Measurements from ENCODE around the gene IL37.
"Not testable (repeated sequence)": the region's sequence is repeated elsewhere in the genome, so short reads cannot be mapped to it uniquely, and the experiment has no call there.

The IL37 gene

DNA sequence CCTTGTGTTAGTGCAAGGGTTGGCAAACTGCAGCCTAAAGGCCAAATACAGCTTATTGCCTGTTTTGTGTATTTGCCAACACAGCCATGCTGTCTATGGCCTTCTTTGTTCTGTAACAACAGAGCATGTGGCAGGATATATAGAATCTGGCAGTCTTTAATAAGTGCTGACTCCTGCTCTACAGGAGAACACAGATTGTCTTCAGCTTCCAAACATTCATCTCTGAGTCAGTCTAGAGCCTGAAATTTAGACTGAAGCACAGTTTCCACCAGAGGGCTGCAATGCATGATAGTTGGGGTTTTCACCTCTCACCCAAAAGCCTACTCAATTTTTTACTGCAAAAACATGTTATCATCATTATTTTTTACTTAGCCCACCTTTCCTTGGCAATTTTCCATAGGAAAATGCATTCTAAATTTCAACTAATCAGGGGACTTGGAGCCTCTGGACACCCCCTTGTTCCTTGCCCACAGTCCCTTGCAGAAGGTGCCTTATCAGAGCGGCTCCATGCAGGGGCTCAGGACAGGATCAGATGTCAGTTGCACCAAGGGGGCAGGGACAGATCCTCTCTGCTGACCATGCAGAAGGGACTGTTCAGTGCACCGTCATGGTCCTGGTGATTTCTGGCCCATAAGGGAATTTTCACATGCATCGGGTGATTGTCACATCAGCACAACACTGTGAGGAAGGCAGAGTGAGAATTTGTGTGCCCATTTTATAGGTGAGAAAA, 12.4 kb downstream of the IL37 start:
- DNase-seq = no peak

DNA sequence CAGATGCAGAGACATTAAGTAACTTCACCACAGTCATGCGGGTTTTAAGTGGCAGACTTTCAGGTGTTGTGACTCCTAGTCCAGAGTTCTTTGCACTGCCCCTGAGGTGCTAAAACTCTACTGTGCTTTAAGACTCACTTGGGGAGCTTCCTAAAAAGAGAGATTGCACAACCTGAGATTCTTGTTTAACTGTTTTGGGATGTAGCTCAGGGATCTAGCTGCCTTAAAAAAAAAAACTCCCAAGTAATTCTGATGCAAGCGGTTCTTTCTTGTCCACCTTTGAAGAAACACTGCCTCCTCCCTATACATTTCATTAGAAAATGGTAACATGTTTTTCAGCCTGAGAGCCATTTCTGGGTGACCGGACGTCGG, 13.0 kb downstream of the IL37 start:
- no peak for DNase-seq

DNA sequence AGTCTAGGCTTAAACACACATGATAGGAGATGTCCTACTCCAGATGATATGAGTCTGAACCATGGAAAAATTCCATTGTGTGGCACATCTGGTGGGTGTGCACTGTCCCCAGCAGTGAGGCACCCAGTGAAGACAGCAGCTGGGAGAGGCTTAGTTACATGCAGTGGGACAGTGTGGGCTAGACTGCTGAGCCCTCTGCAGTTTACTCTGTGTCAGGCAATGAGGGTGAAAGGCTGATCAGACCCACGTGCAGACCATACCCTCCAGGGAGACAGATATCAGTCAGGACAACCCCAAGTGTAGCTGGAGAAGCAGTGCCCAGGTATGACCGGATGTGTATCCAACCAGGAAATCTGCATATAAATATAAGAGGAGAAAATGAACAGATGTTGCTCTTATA, 13.4 kb downstream of the IL37 start:
- DNase-seq = no peak

DNA sequence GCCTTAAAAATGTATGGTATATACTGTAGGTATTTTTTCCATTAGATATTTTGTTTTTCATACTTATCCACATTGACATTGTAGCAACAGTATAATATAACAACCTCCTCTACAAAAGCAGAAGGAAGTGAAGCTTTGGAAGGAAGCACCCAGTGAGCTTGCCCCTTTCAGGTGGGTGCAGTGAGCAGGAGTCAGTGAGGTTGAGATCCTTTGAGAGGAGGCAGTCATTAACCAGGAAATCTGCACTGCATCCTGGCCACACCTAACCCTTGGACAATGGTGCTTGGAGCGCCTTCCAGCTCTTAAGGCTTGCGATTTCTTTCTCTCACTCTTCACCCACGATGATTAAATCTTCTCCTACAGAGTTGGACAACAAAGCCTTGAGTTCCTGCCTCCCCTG, 13.9 kb downstream of the IL37 start:
- DNase-seq = no peak

DNA sequence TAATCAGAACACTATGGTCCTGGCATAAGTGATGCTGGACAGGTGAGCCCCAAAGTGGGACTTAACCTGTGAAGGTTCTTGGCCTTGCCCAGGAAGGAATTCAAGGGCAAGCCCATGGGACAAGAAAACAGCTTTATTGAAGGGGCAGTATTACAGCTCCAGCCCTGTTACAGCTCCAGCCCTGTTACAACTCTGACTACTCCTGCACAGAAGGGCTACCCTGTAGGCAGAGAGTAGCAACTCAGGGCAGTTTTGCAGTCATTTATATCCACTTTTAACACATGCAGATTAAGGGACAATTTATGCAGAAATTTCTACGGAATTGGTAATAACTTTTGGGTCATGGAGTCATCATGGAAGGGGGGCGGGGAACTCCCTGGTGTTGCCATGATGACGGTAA, 15.7 kb downstream of the IL37 start:
- no peak for DNase-seq

DNA sequence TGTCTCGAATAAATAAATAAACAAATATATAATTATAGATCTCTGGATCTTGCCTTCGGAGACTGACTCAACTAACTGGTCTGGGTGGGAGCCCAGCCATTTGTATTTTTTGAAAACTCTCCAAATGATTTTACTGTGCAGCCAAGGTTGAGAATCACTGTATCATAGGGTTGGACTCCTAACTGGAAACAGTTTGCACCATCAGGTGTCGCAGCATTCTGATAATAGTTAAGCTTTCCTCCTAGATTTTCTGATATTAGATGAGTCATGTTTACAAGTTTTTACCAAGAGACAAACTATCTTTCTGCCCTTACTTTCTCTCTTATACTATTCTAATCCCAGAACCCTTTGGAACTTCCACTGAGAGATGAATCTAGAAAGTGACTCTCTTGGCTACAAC, 16.8 kb downstream of the IL37 start:
- no peak for DNase-seq

DNA sequence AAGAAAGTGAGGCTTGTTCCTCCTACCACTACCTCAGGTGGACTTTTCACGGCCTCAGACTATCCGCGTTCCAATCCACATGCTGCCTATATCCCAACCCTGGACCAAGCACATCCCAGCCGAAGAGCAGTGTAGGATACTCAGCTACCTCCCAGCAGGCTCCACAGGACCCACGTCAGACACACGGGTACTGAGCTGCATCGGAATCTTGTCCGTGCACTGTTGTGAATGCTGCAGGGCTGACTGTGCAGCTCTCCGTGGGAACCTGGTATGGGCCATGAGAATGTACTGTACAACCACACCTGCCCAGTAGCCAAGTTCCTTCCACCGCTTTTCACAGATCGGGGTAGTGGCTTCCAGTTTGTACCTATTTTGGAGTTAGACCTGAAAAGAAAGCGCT, 22.3 kb downstream of the IL37 start:
- no peak for DNase-seq

DNA sequence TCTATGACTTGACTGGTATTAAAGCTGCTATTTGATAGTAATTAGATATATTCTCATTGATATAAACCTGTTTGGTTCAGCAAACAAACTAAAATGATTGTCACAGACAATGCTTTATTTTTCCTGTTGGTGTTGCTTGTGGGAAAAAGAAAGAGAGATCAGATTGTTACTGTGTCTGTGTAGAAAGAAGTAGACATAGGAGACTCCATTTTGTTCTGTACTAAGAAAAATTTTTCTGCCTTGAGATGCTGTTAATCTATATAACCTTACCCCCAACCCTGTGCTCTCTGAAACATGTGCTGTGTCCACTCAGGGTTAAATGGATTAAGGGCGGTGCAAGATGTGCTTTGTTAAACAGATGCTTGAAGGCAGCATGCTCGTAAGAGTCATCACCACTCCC, 23.2 kb downstream of the IL37 start:
- not testable (repeated sequence) for DNase-seq

DNA sequence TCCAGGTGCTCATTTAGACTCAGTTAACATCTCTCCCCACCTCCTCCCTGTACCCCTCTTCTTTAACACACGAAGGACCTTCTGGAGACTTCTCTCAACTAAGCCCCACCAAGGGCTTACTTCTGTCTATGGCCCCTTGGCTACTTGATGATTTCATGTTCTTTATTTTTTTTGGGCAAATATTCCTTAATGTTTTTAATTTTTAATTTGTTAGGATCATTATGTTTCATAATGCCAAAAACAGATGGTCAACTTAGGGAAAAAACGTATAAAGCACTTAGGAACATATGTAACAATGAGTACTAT, 25.9 kb downstream of the IL37 start:
- no peak for DNase-seq

DNA sequence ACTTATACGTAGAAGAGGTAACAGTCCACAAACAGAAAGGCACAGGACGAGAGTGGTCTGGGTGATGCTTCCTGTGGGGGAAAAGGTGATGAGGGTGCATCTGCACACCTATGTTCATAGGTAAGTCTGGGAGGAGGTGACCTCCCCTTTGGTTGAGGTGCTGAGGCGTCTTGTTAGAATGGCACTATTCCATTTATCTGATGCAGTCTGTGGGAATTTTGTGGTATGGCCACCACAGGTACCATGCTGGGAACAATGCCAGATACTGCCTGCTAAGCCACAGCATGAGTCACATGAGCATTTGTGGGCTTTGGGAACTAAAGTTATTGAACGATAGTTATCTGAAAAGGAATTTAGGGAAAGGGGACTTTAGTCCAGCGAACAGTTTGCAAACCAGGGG, 27.9 kb downstream of the IL37 start:
- DNase-seq = peak; percentile 42

DNA sequence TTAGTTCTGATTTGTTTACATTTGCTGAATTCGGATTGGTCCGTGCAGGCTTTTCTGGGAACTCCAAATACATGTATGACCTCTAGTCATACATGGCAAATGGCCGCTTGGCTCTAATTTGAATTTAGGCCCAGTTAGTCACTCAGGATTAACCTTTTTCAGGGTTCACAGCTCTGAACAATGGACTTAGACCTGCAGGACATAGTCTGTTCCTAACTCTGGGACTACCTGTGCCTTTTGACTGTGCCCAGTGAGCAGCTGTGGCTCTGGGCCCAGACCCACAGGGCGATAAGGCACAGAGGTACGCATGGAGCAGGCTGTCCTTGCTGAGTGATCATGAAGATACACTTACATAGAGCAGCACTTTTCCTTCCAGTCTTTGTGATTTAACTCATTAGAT, 28.5 kb downstream of the IL37 start:
- no peak for DNase-seq

DNA sequence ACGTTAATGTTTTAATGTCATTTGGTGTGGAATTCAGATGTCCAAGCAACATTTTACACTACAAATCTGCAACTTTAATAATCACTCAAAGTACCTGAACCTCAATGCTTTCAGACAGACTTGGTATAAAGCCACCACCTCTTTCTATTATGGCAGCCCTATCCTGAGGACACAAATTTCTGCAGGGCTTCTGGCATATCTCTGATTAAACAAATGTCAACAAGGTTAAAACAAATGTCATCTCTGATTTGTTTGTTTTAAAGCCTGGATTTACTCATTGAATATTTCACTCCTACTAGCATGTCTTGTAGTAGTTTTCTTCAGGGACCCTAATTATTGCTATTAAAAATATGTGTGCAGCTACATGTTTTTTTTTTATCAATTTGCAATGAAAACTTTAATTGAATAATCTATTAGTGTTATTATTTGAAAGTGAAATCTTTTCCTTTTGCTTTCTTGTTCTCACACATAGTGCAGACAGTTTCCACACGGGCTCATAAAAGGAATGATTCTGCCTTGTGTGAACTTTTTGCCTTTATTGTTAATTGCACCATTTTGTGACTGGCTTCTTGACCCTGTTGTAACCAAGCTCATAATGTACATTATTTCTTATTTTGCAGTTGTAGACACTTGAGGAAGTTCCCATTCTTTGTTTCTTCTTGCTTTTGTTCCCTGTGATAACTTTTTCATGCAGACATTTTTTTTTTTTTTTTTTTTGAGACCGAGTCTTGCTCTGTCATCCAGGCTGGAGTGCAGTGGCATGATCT, 30.1 kb downstream of the IL37 start:
- no peak for DNase-seq

DNA sequence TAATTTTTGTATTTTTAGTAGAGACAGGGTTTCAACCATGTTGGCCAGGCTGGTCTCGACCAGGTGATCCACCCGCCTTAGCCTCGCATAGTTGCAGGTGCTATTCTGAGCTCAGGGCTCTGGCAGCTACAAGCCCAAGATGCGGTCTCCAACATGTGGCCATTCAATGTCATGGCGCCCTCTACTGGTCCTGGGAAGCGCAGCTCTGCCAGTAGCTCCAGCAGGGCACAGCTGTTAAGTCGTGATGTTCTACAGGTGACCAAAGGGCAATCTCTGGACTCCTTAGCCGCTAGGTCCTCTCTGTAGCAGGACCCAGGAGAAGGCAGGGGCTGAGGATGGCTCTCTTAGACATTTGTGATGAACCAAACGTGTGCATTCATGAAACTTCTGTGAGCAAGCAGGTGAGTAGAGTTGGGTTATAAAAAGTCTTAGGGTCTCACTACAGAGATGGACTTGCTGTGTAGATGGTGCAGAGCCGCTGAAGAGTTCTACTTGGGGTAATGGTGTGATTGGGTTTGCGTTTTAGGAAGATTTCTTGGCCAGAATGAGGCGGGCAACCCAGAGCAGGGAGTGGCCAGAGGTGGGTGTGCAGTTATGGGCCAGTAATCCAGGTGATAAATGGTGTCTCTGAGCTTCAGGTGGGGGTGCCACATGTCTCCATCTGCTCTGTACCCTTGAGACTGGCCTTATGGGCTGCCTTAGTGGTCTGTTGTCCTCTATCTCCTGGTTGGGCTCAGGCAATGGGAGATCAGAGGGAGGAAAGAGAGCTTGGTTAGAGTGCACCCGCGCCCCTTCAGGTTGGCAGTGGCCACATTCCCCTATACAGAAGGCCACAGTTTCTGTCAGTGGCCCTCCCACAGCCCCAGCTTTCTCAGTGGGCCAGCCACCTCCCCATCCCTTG, 31.0 kb downstream of the IL37 start:
- peak; percentile 66 for DNase-seq

DNA sequence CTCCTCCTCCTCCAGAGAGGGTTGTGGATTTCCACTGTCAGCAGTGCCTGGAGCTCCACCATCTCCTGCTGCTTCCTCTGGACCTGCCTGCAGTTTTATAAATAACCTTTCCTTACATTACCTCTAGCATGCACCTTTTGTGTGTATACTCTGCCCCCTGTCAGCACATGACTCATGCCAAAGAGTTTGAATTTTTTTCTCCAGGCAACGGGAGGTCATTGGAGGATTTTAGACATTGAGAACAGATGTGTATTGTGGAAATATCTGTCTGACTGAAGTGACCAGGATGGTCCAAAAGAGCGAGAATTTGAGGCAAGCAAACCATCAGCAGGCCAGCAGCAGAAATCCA, 31.7 kb downstream of the IL37 start:
- no peak for DNase-seq

DNA sequence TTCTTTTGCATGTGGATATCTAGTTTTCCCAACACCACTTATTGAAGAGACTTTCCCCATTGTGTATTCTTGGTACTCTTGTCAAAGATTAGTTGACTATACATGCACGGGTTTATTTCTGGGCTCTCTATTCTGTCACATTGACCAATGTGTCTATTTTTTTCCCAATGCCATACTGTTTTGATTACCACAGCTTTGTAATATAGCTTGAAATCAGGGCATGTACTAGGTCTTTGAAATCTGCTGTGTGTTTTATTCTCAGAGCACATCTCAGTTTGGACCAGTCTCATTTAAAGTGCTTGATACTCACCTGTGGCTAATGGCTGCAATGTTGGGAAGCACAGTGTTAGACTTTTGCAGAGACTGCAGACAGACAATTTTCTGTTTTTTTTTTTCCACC, 34.0 kb downstream of the IL37 start:
- no peak for DNase-seq

DNA sequence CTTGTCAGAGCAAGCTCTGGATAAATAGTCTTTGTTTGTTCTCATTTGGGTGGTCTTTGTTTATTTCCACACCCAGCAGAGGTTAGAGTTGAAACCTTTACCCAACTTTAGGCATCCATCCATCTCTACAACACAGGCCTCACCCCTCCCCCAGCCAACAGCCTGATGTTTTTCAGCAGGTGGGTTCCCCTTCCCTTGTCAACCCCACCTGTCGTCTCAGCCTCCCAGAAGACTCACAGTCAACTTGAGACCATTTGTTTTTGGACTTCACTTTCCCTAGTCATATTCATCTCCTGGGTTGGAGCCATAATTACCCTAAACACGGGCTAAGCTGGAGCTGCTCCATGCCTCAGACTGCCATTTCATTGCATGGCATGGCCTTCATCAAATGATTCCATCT, 35.1 kb downstream of the IL37 start:
- DNase-seq = no peak

DNA sequence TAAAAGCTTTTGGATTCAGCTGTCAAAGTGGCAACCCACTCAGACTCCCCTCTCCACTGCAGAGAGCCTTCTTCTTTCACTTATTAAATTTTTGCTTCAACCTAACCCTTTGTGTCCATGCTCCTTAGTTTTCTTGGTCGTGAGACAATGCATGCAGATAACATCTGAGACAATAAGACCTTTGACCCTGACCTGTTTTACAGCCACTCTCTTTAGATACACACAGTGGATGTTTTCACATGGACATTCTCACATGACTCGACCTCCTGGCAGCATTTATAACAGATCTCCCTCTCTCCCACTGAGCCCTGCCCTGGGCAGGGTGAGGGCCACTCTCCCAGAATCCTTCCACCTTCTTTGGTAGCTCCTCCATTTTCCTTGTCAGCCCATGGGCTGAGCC, 36.4 kb downstream of the IL37 start:
- no peak for DNase-seq

DNA sequence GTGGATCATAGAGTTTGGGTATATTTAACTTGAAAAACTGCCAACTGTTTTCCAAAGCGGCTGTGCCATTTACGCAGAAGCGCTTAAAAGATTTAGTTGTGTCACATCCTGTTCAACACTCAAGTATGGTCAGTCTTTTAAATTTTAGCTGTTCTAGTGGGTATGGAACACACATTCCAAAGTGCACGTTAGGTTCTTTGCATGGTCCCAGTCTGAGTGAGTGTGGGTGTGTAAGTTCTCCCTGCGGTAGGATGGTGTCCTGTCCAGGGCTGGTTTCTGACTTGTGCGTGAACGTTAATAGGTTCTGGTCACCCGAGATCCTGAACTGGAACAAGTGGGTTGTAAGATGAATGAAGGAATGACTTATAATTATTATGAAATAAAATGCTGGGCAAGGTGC, 38.5 kb downstream of the IL37 start:
- DNase-seq = no peak

DNA sequence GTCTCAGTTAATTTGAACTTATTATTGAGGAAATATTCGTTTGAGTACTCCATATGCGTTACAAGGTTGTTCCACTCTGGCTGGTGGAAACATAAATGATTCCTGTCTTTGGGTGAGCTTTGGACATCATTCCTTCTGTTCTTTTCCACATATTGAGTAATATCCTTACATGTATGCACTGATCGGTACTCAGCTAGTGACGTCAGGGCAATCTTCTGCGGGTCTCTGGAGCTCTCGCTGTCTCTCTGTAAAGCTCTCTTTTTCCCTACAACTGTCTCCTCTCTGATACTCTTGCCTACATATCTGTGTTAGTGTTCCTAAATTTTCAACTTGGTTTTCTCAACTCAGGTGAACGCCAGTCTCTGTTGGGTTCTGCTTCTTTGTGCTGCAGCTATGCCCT, 43.4 kb downstream of the IL37 start:
- no peak for DNase-seq

DNA sequence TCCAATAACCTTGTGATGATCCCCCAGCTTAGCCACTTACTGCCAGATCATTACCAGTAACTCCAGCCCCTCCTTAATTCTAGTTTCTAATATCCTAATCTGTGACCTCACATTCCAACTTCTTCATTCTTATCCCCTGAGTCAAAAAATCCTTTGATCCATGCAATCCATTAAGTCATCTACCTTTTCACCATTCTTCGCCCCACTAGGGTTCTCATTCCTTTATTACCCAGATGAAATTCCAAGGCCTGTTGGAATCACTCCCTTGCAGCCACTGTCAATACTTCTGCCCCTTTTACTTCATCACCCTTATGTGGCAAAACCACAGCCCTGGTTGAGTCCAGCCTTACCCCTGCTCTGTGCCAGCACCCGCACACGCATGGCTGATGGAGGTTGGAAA, 46.5 kb downstream of the IL37 start:
- DNase-seq = no peak

DNA sequence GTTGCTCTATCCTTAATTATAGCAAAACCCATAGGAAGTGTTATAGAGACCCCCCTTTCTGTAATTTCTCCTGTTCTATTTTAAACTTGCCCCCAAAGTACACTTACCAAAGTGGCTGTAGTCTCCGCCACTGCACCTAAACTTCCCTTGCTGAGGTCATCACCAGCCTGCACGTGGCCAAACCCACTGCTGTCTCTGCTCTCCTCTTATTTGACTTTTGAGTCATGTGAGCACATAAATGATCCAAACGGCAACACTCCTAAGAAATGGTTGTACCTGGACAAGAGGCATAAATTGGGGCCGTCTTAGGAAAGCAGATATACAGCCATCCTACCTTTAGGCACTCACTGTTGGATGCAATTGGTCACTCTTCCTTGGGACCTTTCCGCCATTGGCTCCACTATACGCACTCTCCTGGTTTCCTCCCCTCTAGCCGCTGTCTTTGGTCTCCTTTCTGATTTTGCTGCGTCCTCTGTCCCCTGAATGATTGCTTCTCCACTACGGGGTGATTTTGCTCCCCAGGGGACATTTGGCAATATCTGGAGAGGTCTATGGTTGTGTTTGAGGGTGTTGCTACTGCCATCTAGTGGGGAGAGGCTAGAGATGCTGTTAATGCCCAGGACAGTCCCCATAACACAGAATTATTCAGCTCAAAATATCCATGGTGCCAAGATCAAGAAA, 47.6 kb downstream of the IL37 start:
- peak; percentile 65 for DNase-seq

DNA sequence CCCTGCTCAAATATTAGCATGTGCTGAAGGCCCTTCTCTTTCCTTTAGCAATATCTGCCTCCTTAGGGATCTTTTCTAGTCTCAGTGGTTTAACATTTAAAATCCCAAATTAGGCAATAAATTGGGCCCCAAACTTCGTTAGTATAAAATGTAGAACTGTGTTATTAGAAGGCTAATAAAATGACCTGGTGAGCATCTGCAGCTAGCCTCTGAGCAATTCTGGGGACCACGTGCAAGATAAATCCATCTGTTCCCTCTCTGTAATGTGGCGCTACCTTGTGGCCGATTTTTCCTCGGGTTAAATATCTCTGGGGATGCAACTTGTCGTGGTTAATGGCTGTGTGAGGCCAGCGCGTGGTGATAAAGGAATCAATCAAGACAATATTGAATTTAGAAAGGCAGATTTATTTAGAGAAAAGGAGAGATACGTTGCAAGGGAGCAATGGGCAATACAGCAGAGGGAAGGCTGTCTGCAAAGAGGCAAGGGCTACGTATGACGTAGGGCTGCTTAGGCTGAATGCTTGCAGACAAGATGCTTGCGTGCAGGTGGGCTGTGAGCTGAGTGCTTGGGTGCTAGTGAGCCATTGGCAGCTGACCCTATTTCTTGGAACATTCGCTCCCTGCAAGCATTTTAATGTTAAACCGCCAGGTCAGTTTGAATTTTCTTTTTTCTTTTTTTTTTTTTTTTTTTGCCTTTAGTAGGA, 48.3 kb downstream of the IL37 start:
- no peak for DNase-seq

Data from fibroblast of skin of back (primary cell).